HepG2 (cell line): Measurements from ENCODE around the gene FOXJ2. TPM values are rescaled to one million over a fixed set of nuclear protein-coding genes. Genes with fewer than 3 reads are reported as not detected.

Source experiments
- ATAC-seq: fragments of 200-7000 bp; cut with Tn5 transposase; 3 replicates; pipeline ENCODE4 v1.9.1; 2020; ENCODE audit warnings: mild to moderate bottlenecking, moderate library complexity
- BruUV-seq: library from RNA; stranded (reverse); fragments of 400-500 nt; replicated peaks from 2 replicates; lab custom pipeline; 2021; lab: Mats Ljungman, UMichigan
- CTCF ChIA-PET: fragments of 300-600 bp; formaldehyde crosslinking; extraction: SDS; loops from one replicate; lab custom pipeline; 2021; ENCODE audit warnings: low total read pairs, inconsistent platforms, low intra/inter-chr PET ratio; lab: Yijun Ruan, JAX
- POLR2A ChIA-PET: fragments of 350-600 bp; sonication (Branson Sonifier 250); formaldehyde crosslinking; loops from one replicate; lab custom pipeline; 2020; ENCODE audit warnings: antibody characterized with exemption, inconsistent platforms; lab: Yijun Ruan, JAX
- DNase-seq: peaks from one replicate; pipeline ENCODE4 v3.0.0-alpha.2; 2015; ENCODE audit warnings: low spot score
- FAIRE-seq: peaks from 3 replicates; lab custom pipeline; 2011; peaks lifted over from hg19 to GRCh38; lab: Jason Lieb, UNC
- H2AFZ ChIP-seq: one replicate; pipeline ENCODE4 v1.6.1; 2011; ENCODE audit warnings: low read length, inconsistent platforms
- H3K27ac ChIP-seq: fragments of 300-600 bp; 3 replicates; pipeline ENCODE4 v1.8.0; 2011; ENCODE audit warnings: mixed run types, mild to moderate bottlenecking, mixed read lengths, low read length, inconsistent platforms; ENCODE audit not compliant: insufficient read depth; ENCODE audit errors: extremely low read length
- H3K27me3 ChIP-seq, 2 experiments: fragments of 200-600 bp in 1 of 2; 2 replicates in 1 of 2; 3 replicates in 1 of 2; pipeline versions ENCODE4 v1.6.0 to v1.8.0; 2011; ENCODE audit warnings: low read length in 2 of 2, mild to moderate bottlenecking in 2 of 2, moderate library complexity in 2 of 2, inconsistent platforms in 1 of 2; ENCODE audit not compliant: insufficient read depth in 2 of 2, control insufficient read depth in 1 of 2
- H3K36me3 ChIP-seq, 2 experiments: fragments of 200-600 bp in 1 of 2; replicated peaks in 1 of 2; 2 replicates in 1 of 2; 3 replicates in 1 of 2; pipeline versions ENCODE4 v1.5.1 to v1.8.0; 2011; ENCODE audit warnings: low read length in 2 of 2, inconsistent platforms in 1 of 2; ENCODE audit not compliant: insufficient read depth in 2 of 2, control insufficient read depth in 1 of 2
- H3K4me1 ChIP-seq: 2 replicates; pipeline ENCODE4 v1.5.1; 2012; ENCODE audit warnings: low read length, inconsistent platforms; ENCODE audit not compliant: insufficient read depth
- H3K4me2 ChIP-seq: 2 replicates; pipeline ENCODE4 v1.6.0; 2011; ENCODE audit warnings: low read depth, low read length, inconsistent platforms
- H3K4me3 ChIP-seq, 3 experiments: fragments of 200-600 bp in 1 of 3; sonication (generic), shearing (Covaris generic) in 1 of 3; replicated peaks in 1 of 3; 2 replicates each; pipeline ENCODE4 v1.5.1; 2011 to 2016; ENCODE audit warnings: low read length in 3 of 3, inconsistent platforms in 2 of 3, low read depth in 2 of 3, mild to moderate bottlenecking in 2 of 3, control low read depth in 1 of 3, mixed read lengths in 1 of 3; ENCODE audit not compliant: insufficient read depth in 1 of 3
- H3K79me2 ChIP-seq: one replicate; pipeline ENCODE4 v1.6.1; 2011; ENCODE audit warnings: low read length, inconsistent platforms; ENCODE audit not compliant: insufficient read depth
- H3K9ac ChIP-seq: 2 replicates; pipeline ENCODE4 v1.6.0; 2011; ENCODE audit warnings: mild to moderate bottlenecking, low read depth, low read length, inconsistent platforms; ENCODE audit not compliant: insufficient read depth
- H3K9me3 ChIP-seq: 2 replicates; pipeline ENCODE4 v1.5.1; 2012; ENCODE audit warnings: mild to moderate bottlenecking, low read length
- H4K20me1 ChIP-seq: 2 replicates; pipeline ENCODE4 v1.6.0; 2011; ENCODE audit warnings: inconsistent platforms, mild to moderate bottlenecking, low read length, moderate library complexity; ENCODE audit not compliant: insufficient read depth
- ARNTL ChIP-seq: sonication (generic); formaldehyde crosslinking; IDR thresholded peaks from 2 replicates; pipeline ENCODE4 v1.4.0; 2020; ENCODE audit warnings: mild to moderate bottlenecking, missing genetic modification reagents
- EEA1 ChIP-seq: sonication (generic); formaldehyde crosslinking; IDR thresholded peaks from 2 replicates; pipeline ENCODE4 v1.5.1; 2020; ENCODE audit warnings: mild to moderate bottlenecking, missing genetic modification reagents, borderline replicate concordance
- HMG20A ChIP-seq: IDR thresholded peaks from 2 replicates; pipeline ENCODE4 v1.6.1; 2016; ENCODE audit warnings: borderline replicate concordance
- HNRNPLL ChIP-seq: fragments of 200-400 bp; formaldehyde crosslinking; IDR thresholded peaks from 2 replicates; pipeline ENCODE4 v1.6.1; 2017; ENCODE audit warnings: mild to moderate bottlenecking, low read depth, low read length; ENCODE audit not compliant: poor library complexity, severe bottlenecking
- MBNL3 ChIP-seq: fragments of 250-450 bp; sonication (Bioruptor Pico); conservative IDR thresholded peaks from 2 replicates; pipeline ENCODE4 v1.8.0; 2022; ENCODE audit warnings: mild to moderate bottlenecking, inconsistent platforms
- MNT ChIP-seq: fragments of 450-650 bp; IDR thresholded peaks from 2 replicates; pipeline ENCODE4 v1.6.1; 2016
- NCOA2 ChIP-seq: sonication (generic); formaldehyde crosslinking; IDR thresholded peaks from 2 replicates; pipeline ENCODE4 v1.8.0; 2022; ENCODE audit warnings: inconsistent platforms
- PAXIP1 ChIP-seq: sonication (generic); formaldehyde crosslinking; conservative IDR thresholded peaks from 2 replicates; pipeline ENCODE4 v1.4.0; 2020; ENCODE audit warnings: mild to moderate bottlenecking, missing genetic modification reagents, moderate library complexity
- PBX2 ChIP-seq: IDR thresholded peaks from 2 replicates; pipeline ENCODE4 v1.6.1; 2016; ENCODE audit warnings: control low read depth
- PHF20 ChIP-seq: sonication (generic); formaldehyde crosslinking; IDR thresholded peaks from 2 replicates; pipeline ENCODE4 v1.5.0; 2020; ENCODE audit warnings: mild to moderate bottlenecking, missing genetic modification reagents
- PHF8 ChIP-seq: sonication (generic); formaldehyde crosslinking; IDR thresholded peaks from 2 replicates; pipeline ENCODE4 v1.5.0; 2020; ENCODE audit warnings: missing genetic modification reagents
- SRSF9 ChIP-seq: fragments of 200-400 bp; formaldehyde crosslinking; IDR thresholded peaks from 2 replicates; pipeline ENCODE4 v1.6.1; 2018; ENCODE audit warnings: borderline replicate concordance, mild to moderate bottlenecking, low read depth, low read length; ENCODE audit not compliant: insufficient read depth, poor library complexity, severe bottlenecking
- ZNF263 ChIP-seq: sonication (generic); formaldehyde crosslinking; IDR thresholded peaks from 2 replicates; pipeline ENCODE4 v1.4.0; 2020; ENCODE audit warnings: missing genetic modification reagents
- ZNF570 ChIP-seq: sonication (generic); formaldehyde crosslinking; IDR thresholded peaks from 2 replicates; pipeline ENCODE4 v1.4.0; 2020; ENCODE audit warnings: mild to moderate bottlenecking, missing genetic modification reagents, borderline replicate concordance
- whole genome bisulfite sequencing: methylation state at CpG from one replicate; pipeline ENCODE4 v1.1.6; 2017; ENCODE audit warnings: low lambda C conversion rate; 5-methylcytosine and 5-hydroxymethylcytosine counted together
- in situ Hi-C: cut with HindIII; loops from 2 replicates; pipeline ENCODE4 v1.10.0; 2017; ENCODE audit warnings: low pct_unique_long_range_greater_than_20kb; ENCODE audit not compliant: extremely low pct_ligation_motif_present
- intact Hi-C: fragments of 100-400 bp; cut with micrococcal nuclease; formaldehyde crosslinking; loops from one replicate; pipeline ENCODE4 v1.10.0; 2022; ENCODE audit not compliant: unreplicated experiment
- polyA plus RNA-seq, 8 experiments: library from polyadenylated mRNA; depleted of rRNA in 3 of 8; stranded (reverse) in 7 of 8; unstranded in 1 of 8; fragments of >200 nt; fragmentation: Illumina TruSeq in 4 of 8; extraction: Trizol in 4 of 8; gene quantifications; 2 replicates each; pipeline versions ENCODE4 v1.2.1 to v1.2.3, GENCODE V29; 2011 to 2016; ENCODE audit warnings: low read depth in 4 of 8, missing spikeins in 1 of 8, mixed read lengths in 1 of 8; ENCODE audit not compliant: insufficient read depth in 1 of 8
- total RNA-seq, 5 experiments: library from RNA; depleted of rRNA; stranded (reverse); fragments of >200 nt; fragmentation: Illumina TruSeq; extraction: Trizol; gene quantifications; 2 replicates each; pipeline ENCODE4 v1.2.3, GENCODE V29; 2016; ENCODE audit warnings: low read depth in 1 of 5

Gene FOXJ2
- total and polyA plus RNA-seq, 2 of the 13 experiments (the other 11 are each of a cell fraction or from before 2014, with no cell fraction given): 2.2 to 2.9 TPM

- Histone ChIP-seq H3K4me2 (no peak overlapping the region), H3K27ac (no peak overlapping the region), H3K79me2 (no peaks in the 10 kb centered on the region), H3K36me3 (no peaks in the 10 kb centered on the region), H3K27me3 (no peaks in the 10 kb centered on the region), H3K9ac (no peak overlapping the region)
- BruUV-seq: no TSS peak
- ATAC-seq (no peak), FAIRE-seq (no peak)
- CTCF ChIA-PET: no interaction called here
- in situ Hi-C loops: loop anchor here (10.0 kb wide), 2 partner anchors 55 to 135 kb away; partner anchors contain the start of gene SLC2A3
- 66% methylated on average over 6 of the region's 6 CpGs for WGBS
- no peak for TF ChIP-seq ARNTL (CRISPR knock-in tag)
- no peak for TF ChIP-seq MNT
- TF ChIP-seq HNRNPLL: no peak
- TF ChIP-seq PHF8 (CRISPR knock-in tag): no peak
- no peak for TF ChIP-seq HMG20A (CRISPR knock-in tag)
- TF ChIP-seq SRSF9: no peak
- no peak for TF ChIP-seq PHF20 (CRISPR knock-in tag)
- no peak for TF ChIP-seq PAXIP1 (CRISPR knock-in tag)
- TF ChIP-seq EEA1 (CRISPR knock-in tag): no peak
- no peak for TF ChIP-seq MBNL3 (CRISPR knock-in tag)
- TF ChIP-seq ZNF263 (CRISPR knock-in tag): no peak
- TF ChIP-seq PBX2 (CRISPR knock-in tag): no peak
- no peak for TF ChIP-seq ZNF570 (CRISPR knock-in tag)
- no peak for TF ChIP-seq NCOA2 (CRISPR knock-in tag)
- TF ChIP-seq, all 625 proteins: peak for 0
- POLR2A ChIA-PET: no interaction called here
- no peaks in the 10 kb centered on the region for H3K9me3 ChIP-seq
- intact Hi-C loops: no loop called here
- H3K4me1 ChIP-seq: peaks cover 59% of the 10 kb centered on the region
- H2AFZ ChIP-seq: no peak overlapping the region
- no peak for DNase-seq
- H4K20me1 ChIP-seq: no peaks in the 10 kb centered on the region
- H3K4me3 ChIP-seq: no peak overlapping the region
These were observed 42.6 kb upstream of the FOXJ2 start for GRCh38 chr12:7989827-7990491.
